ENCODE data around the gene NOVA1.
"Not testable (repeated sequence)": the region's sequence is repeated elsewhere in the genome, so short reads cannot be mapped to it uniquely, and the experiment has no call there.

Gene NOVA1, protein sequence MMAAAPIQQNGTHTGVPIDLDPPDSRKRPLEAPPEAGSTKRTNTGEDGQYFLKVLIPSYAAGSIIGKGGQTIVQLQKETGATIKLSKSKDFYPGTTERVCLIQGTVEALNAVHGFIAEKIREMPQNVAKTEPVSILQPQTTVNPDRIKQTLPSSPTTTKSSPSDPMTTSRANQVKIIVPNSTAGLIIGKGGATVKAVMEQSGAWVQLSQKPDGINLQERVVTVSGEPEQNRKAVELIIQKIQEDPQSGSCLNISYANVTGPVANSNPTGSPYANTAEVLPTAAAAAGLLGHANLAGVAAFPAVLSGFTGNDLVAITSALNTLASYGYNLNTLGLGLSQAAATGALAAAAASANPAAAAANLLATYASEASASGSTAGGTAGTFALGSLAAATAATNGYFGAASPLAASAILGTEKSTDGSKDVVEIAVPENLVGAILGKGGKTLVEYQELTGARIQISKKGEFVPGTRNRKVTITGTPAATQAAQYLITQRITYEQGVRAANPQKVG

GRCh38 chr14:26597589-26598080 is at the start of gene NOVA1:
Gene NOVA1 (minus strand): TSS chr14:26598033. CDS start chr14:26597436, 597 bp downstream.
- H3K36me3 ChIP-seq (ENCODE audit: control insufficient read depth, low read length), result no peaks in the 10 kb centered on the region
- H3K27me3 ChIP-seq (ENCODE audit: control insufficient read depth, low read length), result no peaks in the 10 kb centered on the region
- no peaks in the 10 kb centered on the region for H3K9me2 ChIP-seq (replicated peaks; ENCODE audit: control insufficient read depth, low read length)
- no peak within 1 kb of the TSS for H3K27ac ChIP-seq (ENCODE audit: low read depth, low read length)
- no peaks in the 10 kb centered on the region for H3F3A ChIP-seq (ENCODE audit: control insufficient read depth, insufficient read depth)
- H3K4me3 ChIP-seq (ENCODE audit: low read length), result no peak within 1 kb of the TSS
- TF ChIP-seq EZH2phosphoT487 (IDR thresholded peaks at IDR 0.05; ENCODE audit: borderline replicate concordance, low read length) (no peak), CTCF (IDR thresholded peaks at IDR 0.05; ENCODE audit: low read depth, low read length, poor library complexity, severe bottlenecking) (no peak)
- no peak within 1 kb of the TSS for H3K4me2 ChIP-seq (ENCODE audit: low read length)
- H3K9me3 ChIP-seq (ENCODE audit: control insufficient read depth, insufficient read depth, low read length), result peaks cover 4% of the 10 kb centered on the region; the same call in 1 of the 2 replicates
- H4K20me1 ChIP-seq (ENCODE audit: control insufficient read depth, insufficient read depth, low read depth, low read length), result no peaks in the 10 kb centered on the region
- H3K4me1 ChIP-seq (ENCODE audit: control insufficient read depth, low read length), result no peaks in the 10 kb centered on the region
- H3K79me2 ChIP-seq (ENCODE audit: control insufficient read depth, low read length), result no peaks in the 10 kb centered on the region

DNA sequence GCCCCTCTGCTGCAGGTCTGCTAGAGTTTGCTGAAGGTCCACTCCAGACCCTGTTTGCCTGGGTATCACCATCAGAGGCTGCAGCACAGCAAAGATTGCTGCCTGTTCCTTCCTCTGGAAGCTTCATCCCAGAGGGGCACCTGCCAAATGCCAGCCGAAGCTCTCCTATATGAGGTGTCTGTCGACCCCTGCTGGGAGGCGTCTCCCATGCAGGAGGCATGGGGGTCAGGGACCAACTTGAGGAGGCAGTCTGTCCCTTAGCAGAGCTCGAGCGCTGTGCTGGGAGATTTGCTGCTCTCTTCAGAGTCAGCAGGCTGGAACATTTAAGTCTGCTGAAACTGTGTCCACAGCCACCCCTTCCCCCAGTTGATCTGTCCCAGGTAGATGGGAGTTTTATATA is 47.2 kb upstream of the NOVA1 start:
- not testable (repeated sequence) for H4K20me1 ChIP-seq (ENCODE audit: control insufficient read depth, insufficient read depth, low read depth, low read length); H3K27ac ChIP-seq (ENCODE audit: low read depth, low read length); H3K9me2 ChIP-seq (replicated peaks; ENCODE audit: control insufficient read depth, low read length); H3F3A ChIP-seq (ENCODE audit: control insufficient read depth, insufficient read depth); H3K9me3 ChIP-seq (ENCODE audit: control insufficient read depth, insufficient read depth, low read length); H3K4me1 ChIP-seq (ENCODE audit: control insufficient read depth, low read length); H3K4me3 ChIP-seq (ENCODE audit: low read length); H3K27me3 ChIP-seq (ENCODE audit: control insufficient read depth, low read length); H3K36me3 ChIP-seq (ENCODE audit: control insufficient read depth, low read length); H3K79me2 ChIP-seq (ENCODE audit: control insufficient read depth, low read length); H3K4me2 ChIP-seq (ENCODE audit: low read length)

DNA sequence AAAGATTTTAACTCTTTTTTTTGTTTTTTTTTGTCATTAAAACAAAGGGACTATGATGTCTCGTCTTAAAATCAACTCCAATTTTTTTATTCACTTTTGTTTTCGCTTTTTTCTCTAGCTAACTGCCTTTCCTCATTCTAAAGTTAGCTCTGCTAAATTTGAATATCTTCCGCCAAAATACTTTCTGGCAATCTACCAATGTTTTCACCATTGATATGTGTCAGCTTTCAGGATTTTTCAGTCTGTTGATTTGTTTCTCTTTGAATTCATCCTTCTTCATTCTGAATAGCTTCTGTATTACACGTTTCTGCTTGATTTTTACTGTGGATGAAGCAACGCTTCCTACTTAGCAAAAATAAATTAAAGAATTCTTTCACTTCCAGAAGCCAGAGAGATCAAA is 38.7 kb upstream of the NOVA1 start:
- Histone ChIP-seq H3F3A (ENCODE audit: control insufficient read depth, insufficient read depth) (no peaks in the 10 kb centered on the region), H3K36me3 (ENCODE audit: control insufficient read depth, low read length) (no peaks in the 10 kb centered on the region), H3K4me3 (ENCODE audit: low read length) (no peak overlapping the region), H3K4me2 (ENCODE audit: low read length) (no peak overlapping the region), H3K27ac (ENCODE audit: low read depth, low read length) (no peak overlapping the region), H3K9me2 (replicated peaks; ENCODE audit: control insufficient read depth, low read length) (no peaks in the 10 kb centered on the region), H3K27me3 (ENCODE audit: control insufficient read depth, low read length) (no peaks in the 10 kb centered on the region), H3K9me3 (ENCODE audit: control insufficient read depth, insufficient read depth, low read length) (no peaks in the 10 kb centered on the region), H3K79me2 (ENCODE audit: control insufficient read depth, low read length) (no peaks in the 10 kb centered on the region), H3K4me1 (ENCODE audit: control insufficient read depth, low read length) (no peaks in the 10 kb centered on the region), H4K20me1 (ENCODE audit: control insufficient read depth, insufficient read depth, low read depth, low read length) (no peaks in the 10 kb centered on the region)
- TF ChIP-seq EZH2phosphoT487 (IDR thresholded peaks at IDR 0.05; ENCODE audit: borderline replicate concordance, low read length) (no peak), CTCF (IDR thresholded peaks at IDR 0.05; ENCODE audit: low read depth, low read length, poor library complexity, severe bottlenecking) (no peak)

GRCh38 chr14:26634946-26635345 is 37.1 kb upstream of the NOVA1 start:
- H3K4me2 ChIP-seq (ENCODE audit: low read length); H3K4me1 ChIP-seq (ENCODE audit: control insufficient read depth, low read length); H3K4me3 ChIP-seq (ENCODE audit: low read length); H3K36me3 ChIP-seq (ENCODE audit: control insufficient read depth, low read length); H4K20me1 ChIP-seq (ENCODE audit: control insufficient read depth, insufficient read depth, low read depth, low read length); H3K27me3 ChIP-seq (ENCODE audit: control insufficient read depth, low read length); H3K27ac ChIP-seq (ENCODE audit: low read depth, low read length); H3K9me2 ChIP-seq (replicated peaks; ENCODE audit: control insufficient read depth, low read length); H3K9me3 ChIP-seq (ENCODE audit: control insufficient read depth, insufficient read depth, low read length); H3F3A ChIP-seq (ENCODE audit: control insufficient read depth, insufficient read depth); H3K79me2 ChIP-seq (ENCODE audit: control insufficient read depth, low read length): not testable (repeated sequence)
